Dedifferentiated amniotic fluid mesenchymal stem cell (primary cell): ENCODE measurements around the gene SFI1.
A peak's percentile ranks its signal among the peaks of the same experiment; 100 is the strongest.
"Not testable (repeated sequence)": the region's sequence is repeated elsewhere in the genome, so short reads cannot be mapped to it uniquely, and the experiment has no call there.

Experiments used
- DNase-seq: peaks from one replicate; pipeline ENCODE4 v3.0.0-alpha.2; 2016; ENCODE audit errors: extremely low spot score

Gene SFI1

GRCh38 chr22:31492151-31492550, 4.2 kb upstream of the SFI1 start:
- no peak for DNase-seq

- not testable (repeated sequence) for DNase-seq
These were observed 3.0 kb upstream of the SFI1 start for GRCh38 chr22:31493355-31493754.

GRCh38 chr22:31495343-31495742, 993 bp upstream of the SFI1 start:
- DNase-seq = no peak

GRCh38 chr22:31496735-31497146, 405 bp downstream of the SFI1 start:
- no peak for DNase-seq

- no peak for DNase-seq
These were observed 1.0 kb downstream of the SFI1 start for GRCh38 chr22:31497148-31497938.

- DNase-seq = no peak
These were observed 5.4 kb downstream of the SFI1 start for GRCh38 chr22:31501738-31502137.

GRCh38 chr22:31503211-31503964, 7.1 kb downstream of the SFI1 start:
- no peak for DNase-seq

GRCh38 chr22:31504282-31504681, 7.9 kb downstream of the SFI1 start:
- no peak for DNase-seq

GRCh38 chr22:31507517-31507916, 11.2 kb downstream of the SFI1 start:
- not testable (repeated sequence) for DNase-seq

- DNase-seq = no peak
These were observed 12.2 kb downstream of the SFI1 start for GRCh38 chr22:31508536-31508935.

GRCh38 chr22:31509061-31509762, 12.9 kb downstream of the SFI1 start:
- DNase-seq = no peak

GRCh38 chr22:31520051-31520450, 23.7 kb downstream of the SFI1 start:
- DNase-seq = no peak

GRCh38 chr22:31524132-31524531, 27.8 kb downstream of the SFI1 start:
- DNase-seq = not testable (repeated sequence)

GRCh38 chr22:31526270-31526669, 29.9 kb downstream of the SFI1 start:
- no peak for DNase-seq

- peak; percentile 62 for DNase-seq
These were observed 34.5 kb downstream of the SFI1 start for GRCh38 chr22:31530823-31531195.

- peak; percentile 34 for DNase-seq
These were observed 35.7 kb downstream of the SFI1 start for GRCh38 chr22:31532060-31532459.

GRCh38 chr22:31533374-31533773, 37.0 kb downstream of the SFI1 start:
- no peak for DNase-seq

- no peak for DNase-seq
These were observed 40.7 kb downstream of the SFI1 start for GRCh38 chr22:31537019-31537535.

GRCh38 chr22:31538815-31539214, 42.5 kb downstream of the SFI1 start:
- DNase-seq = no peak

- not testable (repeated sequence) for DNase-seq
These were observed 43.8 kb downstream of the SFI1 start for GRCh38 chr22:31540166-31540565.

GRCh38 chr22:31540966-31541365, 44.6 kb downstream of the SFI1 start:
- no peak for DNase-seq
